GM19328 (cell line): ENCODE data around the gene SMOC1.

Source experiments
- ATAC-seq: cut with Tn5 transposase; IDR thresholded peaks from one replicate; pipeline ENCODE4 v1.9.1; 2021; ENCODE audit warnings: mild to moderate bottlenecking, moderate library complexity; ENCODE audit not compliant: unreplicated experiment

SMOC1 gene

DNA sequence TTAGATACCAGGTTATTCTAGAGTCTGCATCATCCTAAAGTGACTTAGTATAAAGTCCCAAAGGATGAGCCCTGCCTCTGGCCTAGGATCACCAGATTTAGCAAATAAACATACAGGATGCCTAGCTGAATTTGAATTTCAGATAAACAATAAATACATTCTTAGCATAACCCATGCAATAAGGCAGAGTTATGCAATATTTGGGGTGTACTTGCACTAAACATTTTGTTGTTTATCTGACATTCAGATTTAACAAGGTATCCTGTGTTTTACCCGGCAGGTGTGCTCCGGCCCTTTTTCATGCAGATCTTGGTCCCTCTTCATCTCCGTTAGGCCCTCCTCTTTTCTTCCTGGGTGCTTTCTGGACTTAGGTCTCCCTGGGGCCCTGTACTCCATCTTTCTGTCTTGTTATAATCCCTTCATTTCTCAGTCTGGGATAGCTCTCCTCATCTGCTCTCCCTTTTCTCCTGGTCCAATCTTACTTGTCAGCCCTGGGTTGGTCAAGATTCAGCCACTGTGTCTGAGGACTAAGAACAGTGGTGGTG lies 18.1 kb upstream of the SMOC1 start:
- ATAC-seq, result no peak

DNA sequence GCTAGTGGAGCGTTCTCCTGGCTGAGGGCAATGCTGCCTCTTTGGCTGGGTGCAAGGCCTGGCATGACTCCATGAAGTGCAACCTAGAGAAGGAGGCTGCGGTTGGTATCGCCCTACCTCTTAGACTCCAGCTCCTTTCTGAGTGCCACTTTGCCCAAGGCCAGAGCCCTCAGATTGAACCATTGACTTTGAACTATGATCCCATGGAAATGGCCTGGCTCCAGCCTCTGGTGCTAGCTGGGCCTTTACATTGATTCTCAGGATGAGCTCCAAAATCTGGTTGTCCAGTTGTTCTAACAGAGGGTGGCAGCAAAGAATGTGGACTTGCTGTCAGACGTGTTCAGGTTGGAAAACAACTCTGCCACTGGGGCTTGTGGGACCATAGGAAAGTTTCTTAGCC lies 16.1 kb upstream of the SMOC1 start:
- no peak for ATAC-seq

DNA sequence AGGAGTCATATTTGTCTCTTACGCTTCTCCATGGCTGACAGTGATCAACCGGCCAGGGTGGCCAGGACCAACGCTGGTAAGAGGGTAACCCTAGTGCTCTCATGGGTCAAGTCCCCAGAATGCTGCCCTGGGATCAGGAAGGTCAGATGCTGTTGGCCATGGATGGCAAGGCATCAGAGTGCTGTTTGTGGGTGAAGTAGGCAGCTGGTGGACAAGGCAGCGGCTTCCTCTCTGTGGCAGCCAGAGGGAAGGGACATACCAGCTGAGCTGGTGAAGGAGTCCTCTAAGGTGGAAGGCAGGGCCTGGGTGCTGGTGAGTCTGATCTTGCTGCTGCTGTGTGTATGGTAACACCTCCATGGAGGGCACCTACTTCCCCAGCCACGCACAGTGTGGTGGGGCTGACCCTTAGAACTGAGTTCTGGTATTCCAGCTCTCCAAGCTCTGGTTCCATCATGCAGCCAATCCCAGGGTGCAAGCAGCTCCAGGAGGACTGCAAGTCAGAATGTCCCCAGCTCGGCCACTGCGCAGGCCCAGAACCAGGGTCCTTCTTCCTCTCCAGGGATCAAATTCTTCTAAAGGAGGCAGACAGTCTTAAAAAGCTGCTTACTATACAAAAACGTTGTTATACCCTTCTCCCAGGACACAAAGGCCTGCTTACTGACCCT lies 13.4 kb upstream of the SMOC1 start:
- no peak for ATAC-seq

DNA sequence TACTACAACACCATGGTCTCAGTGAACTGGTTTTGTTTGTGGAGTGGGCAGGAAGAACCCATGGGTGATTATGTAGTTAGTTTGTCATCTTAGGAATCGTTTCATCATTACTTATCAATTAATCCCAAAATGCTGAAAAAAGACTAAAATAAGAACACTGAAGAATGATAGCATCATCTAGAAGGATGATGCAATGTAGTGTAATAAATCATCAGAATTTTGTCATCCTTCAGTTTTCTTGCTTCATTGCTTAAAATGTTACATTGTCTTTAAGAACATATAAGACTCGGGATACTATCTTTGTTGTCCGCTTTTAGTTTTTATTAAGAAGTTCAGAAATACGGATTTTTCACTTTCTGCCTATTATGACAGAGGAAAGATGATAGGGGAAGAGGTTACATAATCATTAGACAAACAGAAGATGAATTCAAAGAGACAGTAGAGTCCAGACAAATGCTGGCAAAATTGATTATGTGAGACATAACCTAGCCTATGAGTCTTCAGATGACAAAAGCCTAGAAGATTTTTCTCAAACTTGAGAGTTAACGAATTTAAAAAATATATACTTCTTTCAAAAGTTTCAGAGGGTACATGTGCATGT lies 10.8 kb upstream of the SMOC1 start:
- ATAC-seq, result no peak

DNA sequence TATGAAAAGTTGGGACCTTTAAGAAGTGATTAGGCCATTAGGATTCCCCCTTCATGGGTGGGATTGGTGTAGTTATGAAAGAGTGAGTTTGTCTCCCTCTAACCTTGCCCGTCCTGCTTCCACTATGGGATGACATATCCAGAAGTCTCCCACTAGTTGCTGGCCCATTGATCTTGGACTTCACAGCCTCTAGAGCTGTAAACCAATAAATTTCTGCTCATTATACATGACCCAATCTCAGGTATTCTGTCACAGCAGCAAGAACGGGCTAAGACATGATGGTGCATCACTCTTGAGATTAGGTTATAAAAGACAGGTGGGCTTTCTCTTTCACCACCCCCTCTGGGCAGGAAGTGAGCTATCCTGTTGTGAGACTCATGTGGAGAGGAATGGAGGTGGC lies 8.6 kb upstream of the SMOC1 start:
- no peak for ATAC-seq

DNA sequence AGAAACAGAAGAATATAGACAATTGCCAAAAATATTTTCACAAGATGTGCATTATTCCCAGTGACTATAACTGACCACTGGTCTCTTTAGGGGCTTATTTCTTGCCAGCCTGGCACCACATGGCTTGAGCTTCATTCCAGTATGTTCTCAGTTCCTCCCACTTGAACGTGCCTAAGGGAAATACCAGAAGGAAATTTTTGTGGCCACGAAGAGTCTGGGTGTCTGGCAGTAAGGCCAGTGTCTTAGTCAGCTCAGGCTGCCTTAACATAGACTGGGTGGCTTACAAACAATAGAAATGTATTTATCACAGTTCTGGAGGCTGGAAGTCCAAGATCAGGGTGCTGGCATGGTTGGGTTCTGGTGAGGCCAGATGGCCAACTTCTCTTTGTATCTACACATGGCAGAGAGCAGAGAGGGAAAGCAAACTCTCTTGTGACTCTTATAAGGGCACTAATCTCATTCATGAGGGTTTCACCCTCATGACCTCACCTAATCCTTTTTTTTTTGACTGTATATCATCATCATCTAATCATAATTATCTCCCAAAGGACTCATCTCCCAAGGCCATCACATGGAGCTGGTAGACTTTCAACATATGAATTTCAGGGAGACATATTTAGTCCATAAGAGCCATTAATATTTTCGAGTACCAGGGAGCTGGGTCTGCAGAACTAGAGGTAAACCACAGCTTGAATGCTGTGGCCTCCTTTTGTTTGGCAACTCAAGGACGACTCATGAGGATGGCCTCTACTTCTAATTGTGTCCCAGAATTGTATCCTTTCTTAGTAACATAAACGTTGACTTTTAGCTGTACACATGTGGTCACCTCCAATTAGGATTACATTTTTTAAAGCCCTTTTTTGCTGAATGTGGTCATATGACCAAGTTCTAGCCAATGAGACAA lies 5.1 kb upstream of the SMOC1 start:
- ATAC-seq, result no peak

DNA sequence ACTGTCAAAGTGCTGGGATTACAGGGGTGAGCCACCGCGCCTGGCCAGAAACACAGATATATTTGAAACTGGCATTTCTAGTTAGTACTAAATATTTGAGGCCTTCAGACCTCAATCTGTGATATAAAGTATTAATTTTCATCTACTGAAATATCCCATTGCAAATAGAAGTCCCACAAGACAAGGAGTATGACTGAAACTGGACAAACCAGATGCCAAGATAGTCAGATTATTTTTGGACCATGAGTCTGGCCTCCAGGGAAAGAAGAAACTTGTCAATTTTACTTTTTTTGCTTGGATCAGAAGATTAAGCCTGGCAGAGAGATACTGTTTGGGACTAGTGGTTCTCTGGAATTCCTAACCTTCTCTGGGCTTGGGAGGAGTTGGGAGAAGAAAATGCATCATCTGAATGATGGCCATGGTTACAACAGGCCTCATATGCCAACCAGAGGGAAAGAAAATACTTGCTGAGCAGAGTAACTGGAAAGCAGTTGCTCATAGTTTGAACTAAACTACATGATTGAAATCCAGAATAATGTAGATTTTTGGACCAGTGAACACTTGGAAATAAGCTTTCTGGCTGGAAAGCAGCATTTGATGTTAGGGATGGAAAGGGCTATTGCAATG lies 2.9 kb upstream of the SMOC1 start:
- no peak for ATAC-seq

DNA sequence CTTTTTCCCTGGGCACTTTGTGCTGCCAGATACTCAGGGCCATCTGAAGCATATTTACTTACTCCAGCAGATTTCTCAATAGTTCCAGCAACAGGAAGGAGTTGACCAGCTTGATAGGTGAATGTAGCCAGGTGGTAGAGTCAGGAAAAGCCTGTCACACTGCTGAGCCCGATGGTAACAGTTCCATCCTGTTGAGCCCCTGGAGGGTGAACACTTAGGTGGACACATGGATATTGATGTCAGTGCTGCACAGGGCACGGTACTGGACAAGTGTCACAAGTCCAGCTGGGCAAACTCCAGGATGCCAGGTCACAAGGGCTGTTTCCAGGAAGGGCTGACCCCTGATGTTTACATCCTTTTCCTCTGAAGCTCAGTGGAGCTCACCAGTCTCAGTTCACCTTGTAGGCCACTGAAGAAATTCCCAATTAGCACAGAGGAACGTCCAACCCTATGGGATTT lies 2.3 kb upstream of the SMOC1 start:
- no peak for ATAC-seq

DNA sequence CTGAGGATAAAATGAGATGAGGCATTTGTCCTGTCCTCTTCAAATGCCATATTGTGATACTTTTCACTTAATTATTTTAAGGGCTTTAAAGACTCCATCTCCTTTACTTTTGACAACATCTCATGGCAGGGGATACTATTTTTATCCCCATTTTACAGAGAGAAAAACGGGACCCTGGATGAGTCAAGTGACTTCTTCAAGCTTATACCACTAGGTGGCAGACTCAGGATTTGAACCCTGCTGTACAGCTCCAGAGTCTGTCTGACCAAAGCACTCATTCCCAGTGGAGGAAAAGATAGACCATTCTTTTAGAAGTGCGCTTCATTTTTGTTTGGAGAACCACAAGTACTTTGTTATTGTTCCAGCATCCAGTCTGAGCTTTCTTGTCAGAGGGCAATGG lies 1.7 kb upstream of the SMOC1 start:
- no peak for ATAC-seq

DNA sequence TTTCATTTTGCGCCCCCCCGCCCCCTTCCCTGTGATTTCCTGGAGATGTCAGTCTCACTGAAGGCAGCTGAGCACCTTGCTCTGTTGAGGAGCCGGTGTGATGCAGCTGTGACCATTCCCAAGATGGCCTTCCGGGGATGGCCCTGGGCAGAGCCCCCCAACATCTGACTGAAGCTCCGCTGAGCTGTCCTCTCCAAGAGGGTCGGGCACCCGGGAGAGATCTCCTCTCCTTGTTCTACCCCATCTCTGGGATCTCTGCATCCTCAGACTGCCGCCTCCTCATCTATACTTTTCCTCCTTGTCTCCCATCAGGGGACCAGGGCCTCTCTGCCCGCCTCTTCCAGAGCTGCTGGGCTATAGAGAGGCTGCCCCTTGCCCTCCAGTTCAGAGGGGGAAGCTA lies 965 bp upstream of the SMOC1 start:
- no peak for ATAC-seq

DNA sequence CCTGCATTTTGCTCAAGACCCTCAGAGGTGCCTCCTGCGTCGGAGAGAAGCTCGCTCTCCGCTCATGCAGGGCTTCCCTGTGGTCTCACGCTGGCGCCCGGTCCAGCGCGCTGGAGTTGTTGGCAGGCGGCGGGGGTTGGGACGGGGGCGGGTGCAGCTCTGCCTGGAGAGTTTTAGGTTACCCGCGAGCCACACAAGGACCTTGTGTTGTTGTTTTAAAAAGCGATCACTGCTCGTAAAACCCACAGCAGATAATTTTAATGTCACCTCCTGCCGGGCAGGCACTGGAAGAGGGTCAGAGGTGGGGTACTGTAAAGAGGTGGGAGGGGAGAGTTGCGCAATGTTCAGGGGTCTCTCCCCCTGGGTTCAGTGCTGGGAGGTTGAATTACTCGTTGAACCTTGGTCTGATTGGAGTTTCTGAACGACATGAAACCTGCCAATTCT lies 850 bp downstream of the SMOC1 start:
- ATAC-seq, result no peak

DNA sequence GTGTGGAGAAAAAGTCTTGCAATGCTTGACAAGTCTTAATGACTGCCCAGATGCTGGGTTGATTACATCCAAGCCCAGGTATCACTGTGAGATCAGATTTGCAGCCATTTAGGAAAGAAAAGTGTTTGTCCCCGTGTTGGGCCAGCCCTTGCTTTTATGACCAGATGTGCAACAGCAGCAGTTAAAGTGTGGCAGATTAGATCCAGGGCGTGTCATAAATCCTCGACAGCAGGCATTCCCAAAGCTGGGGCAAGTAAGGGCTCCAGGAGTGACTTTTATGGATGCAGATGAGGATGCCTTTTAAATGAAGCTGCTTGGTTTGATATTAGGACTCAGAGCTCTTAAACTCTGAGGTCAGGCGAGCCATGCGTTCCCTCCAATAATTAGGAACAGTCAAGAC lies 1.7 kb downstream of the SMOC1 start:
- ATAC-seq, result no peak

DNA sequence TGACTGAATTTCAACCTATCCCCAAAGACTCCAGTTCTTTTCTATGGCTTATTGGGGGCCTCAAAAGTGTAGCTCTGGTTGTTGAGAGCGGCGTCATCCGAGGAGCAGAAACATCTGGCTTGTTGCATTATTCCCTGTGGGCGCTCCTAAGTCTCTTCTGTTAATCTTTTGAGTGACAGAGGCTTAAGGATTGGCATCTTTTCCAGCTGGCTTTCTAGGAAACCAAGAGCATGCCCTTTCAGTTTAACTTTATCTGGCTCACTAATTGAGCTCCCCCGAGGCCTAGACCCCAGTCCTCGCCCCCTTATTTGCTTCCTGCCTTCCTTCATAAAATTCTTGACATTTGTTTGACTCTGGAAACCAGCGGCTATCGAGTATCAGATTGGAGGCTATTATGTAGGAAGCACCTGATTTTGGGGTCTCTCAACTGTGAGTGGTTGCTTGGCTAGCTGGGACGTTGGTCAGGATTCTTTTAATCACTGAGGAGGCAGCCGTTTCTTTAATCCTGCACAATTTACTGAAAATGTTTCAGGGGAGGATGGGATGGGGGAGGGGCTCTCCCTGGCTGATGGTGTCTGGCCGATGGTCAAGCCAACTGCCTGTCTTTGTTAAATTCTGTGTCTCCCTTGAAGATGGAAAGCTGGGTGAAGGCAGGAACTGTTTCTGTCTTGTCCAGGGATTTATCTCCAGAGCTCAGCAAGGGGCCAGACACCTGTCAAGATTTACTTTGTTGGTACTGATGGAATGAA lies 3.1 kb downstream of the SMOC1 start:
- ATAC-seq, result no peak

DNA sequence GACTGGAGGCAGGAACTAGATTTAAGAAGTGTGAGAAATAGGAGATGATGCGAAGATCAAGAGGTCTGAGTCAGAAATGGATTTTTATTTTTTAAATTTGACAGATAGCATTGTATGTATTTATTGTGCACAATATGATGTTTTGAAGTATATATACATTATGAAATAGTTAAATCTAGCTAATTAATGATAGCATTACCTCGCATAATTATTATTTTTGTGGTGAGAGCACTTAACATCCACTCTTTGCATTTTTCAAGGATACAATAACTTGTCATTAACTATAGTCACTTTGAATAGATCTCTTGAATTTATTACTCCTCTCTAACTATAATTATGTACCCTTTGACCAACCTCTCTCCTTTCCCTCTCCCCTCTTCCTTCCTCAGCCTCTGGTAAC lies 3.7 kb downstream of the SMOC1 start:
- ATAC-seq, result no peak

DNA sequence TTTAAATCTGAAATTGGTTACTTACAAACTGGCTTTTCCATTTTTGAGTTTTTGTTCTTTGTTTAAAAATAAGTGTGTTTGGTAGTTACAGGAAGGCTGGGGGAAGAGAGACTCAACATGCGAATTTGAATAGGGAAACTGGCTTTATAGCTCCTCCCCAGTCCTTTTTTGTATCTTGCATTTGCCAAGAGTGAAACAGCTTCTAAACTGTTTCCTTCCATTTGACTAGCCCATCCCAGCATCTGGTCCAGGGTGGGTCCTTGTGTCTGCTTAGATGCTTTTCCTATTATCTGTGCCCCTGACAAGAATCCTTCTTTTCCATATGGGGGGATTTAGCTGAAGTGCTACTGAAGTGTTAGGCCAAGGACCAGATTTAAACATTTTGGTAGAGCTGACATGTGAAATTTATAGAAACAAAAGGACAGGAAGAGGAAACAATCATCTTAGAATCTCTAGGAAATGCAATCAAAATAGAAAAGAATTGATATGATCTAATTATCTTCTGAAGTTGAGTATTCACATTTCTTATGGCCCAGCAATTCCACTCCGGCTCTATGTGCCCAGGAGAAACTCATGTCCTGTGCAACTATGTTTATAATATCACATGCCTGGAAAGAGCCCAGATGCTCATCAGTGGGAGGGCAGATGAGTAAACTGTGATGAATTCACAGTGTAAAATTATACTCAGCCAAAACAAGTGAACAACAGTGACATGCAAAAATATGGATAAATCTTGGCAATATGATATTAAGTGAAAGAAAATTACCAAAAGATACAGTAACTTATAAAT lies 7.4 kb downstream of the SMOC1 start:
- no peak for ATAC-seq

DNA sequence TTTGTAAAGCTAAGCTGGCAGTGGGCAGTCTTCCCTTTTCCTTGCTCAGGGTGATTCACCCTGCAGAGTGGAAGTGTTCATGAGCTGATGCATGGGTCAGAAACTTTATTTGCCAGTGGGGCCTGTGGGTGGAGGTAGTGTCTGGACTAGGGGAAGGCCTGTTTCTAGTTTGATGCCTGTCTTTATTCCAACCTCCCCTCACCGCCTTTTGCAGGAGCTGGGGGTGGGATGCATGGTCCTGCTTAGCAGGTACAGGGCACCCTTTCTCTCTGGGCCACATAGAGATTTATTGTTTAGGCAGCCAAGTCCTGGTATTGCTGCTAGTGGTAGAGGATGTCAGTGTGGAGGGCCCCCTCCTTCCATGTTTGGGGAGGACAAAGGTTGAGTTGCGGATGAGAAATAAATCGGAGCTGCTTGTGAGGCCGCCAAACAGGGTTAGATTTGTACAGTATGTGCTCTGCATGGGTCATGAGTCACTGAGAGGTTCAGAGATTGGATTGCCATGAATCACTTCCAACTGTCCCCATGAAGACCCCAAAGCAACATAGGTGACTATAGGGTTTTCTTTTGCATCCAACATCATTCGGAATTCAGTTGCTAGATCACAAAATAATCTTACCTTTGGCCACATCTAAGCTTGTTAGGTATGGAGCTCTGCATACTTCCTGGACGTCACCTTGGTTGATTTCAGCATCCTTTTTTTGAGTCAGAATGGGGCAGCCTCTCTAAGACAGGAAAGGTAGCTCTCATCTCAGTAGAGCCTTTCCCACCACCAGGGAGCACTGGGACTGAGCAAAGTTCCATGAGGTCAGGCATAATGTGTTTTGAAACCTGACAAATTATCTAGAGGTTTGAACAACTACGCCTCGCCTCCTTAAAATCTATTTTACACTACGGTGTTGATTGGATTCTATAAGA lies 8.8 kb downstream of the SMOC1 start:
- ATAC-seq, result no peak

DNA sequence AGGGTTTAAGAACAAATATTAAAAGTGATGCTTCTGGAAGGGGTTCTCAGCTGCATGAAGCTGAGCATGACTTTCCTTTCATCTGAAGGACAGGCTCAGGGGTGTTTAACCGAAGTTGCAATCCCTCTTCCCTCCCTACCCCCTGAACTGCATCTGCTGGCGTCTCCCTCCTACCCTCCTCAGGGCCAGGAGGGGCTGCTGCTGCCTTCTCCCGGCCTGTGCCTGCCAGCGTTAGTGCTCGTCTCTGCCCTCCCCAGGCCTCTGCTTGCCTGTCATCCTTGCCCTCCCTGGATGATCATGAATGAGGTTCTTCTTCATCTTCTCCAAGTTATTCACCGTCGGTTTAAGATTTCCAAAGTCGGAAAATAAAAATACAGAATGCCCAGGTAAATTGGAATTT lies 12.2 kb downstream of the SMOC1 start:
- no peak for ATAC-seq

DNA sequence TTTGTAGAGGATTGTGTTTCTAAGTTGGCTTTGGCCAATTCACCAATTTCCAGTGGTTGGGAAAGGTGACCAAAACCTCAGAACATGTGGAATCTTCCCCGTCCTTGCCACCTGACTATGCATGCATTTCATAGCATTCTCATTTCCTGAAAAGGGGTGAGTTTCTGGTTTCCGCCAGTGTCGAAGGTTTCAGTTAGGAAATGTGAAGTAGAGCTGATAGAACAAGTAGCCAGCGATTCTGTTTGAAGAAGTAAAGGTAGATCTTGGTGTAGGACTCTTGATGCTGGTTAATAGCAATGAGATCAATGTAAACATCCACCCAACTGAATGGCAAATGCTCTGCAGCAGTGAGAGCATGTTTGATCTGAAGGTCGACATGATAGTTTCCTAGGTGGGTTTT lies 15.9 kb downstream of the SMOC1 start:
- ATAC-seq, result no peak

DNA sequence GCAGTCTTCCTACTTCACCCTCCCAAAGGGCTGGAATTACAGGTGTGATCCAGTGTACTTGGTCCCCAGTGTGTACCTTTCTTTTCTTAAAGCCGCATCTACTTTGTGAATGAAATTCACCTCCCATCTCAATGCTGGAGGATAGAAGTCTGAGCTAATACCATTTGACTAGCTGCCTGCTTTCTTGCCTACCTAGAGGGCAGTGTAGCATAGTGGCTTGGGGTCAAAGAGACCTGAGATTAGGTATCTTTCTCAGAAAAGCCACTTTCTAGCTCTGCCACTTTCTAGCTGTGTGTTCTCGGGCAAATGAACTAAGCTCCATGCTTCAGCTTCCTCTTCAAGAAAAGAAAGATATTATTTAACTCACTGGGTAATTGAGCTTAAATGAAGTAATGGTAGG lies 16.9 kb downstream of the SMOC1 start:
- ATAC-seq, result no peak
